ENCODE measurements around the gene COL12A1.

DNA sequence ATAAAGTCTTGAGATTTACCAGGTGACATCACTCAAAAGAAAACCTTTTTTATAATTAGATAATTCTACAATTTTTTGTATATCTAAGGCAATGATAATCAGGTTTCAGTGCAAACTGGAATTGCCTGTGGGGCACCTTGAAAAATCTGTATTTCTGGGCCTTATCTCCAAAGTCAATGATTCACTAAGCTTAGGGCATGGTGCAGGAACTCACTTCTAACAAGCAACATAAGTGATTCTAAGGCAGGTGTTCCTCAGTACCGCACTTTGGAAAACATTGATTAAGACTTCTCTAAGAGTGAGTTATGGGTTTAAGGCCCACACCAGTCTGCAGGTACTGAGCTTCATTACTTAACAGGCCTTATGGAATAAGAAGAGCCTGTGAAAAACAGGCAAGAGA lies 115.3 kb downstream of the COL12A1 start:
- TF ChIP-seq, protein P1, sequence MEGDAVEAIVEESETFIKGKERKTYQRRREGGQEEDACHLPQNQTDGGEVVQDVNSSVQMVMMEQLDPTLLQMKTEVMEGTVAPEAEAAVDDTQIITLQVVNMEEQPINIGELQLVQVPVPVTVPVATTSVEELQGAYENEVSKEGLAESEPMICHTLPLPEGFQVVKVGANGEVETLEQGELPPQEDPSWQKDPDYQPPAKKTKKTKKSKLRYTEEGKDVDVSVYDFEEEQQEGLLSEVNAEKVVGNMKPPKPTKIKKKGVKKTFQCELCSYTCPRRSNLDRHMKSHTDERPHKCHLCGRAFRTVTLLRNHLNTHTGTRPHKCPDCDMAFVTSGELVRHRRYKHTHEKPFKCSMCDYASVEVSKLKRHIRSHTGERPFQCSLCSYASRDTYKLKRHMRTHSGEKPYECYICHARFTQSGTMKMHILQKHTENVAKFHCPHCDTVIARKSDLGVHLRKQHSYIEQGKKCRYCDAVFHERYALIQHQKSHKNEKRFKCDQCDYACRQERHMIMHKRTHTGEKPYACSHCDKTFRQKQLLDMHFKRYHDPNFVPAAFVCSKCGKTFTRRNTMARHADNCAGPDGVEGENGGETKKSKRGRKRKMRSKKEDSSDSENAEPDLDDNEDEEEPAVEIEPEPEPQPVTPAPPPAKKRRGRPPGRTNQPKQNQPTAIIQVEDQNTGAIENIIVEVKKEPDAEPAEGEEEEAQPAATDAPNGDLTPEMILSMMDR (IDR thresholded peaks at IDR 0.05), result no peak
- TF ChIP-seq EZH2 (IDR thresholded peaks at IDR 0.05; ENCODE audit: borderline replicate concordance, insufficient read depth, low read depth, low read length, poor library complexity, severe bottlenecking), result no peak

Measured in B cell (primary cell).